Measurements from ENCODE around the gene CHAF1A.

Gene CHAF1A

GRCh38 chr19:4399812-4400134 is 2.7 kb upstream of the CHAF1A start:
- peak overlapping the region; percentile 91 for H3K27ac Mint-ChIP-seq
- peak overlapping the region; percentile 94 for H3K4me3 Mint-ChIP-seq
- no peaks in the 10 kb centered on the region for H3K27me3 Mint-ChIP-seq
- peaks cover 61% of the 10 kb centered on the region for H3K36me3 Mint-ChIP-seq (ENCODE audit: low read depth)
- no peak for DNase-seq
- H3K4me1 Mint-ChIP-seq (ENCODE audit: low read depth), result peaks cover 66% of the 10 kb centered on the region
- no peaks in the 10 kb centered on the region for H3K9me3 Mint-ChIP-seq

- Mint-ChIP-seq H3K9me3 (no peaks in the 10 kb centered on the region), H3K27ac (peak within 1 kb of the TSS; percentile 93), H3K4me1 (ENCODE audit: low read depth) (peaks cover 64% of the 10 kb centered on the region), H3K27me3 (no peaks in the 10 kb centered on the region), H3K4me3 (peak within 1 kb of the TSS; percentile 94), H3K36me3 (ENCODE audit: low read depth) (peaks cover 61% of the 10 kb centered on the region)
- peak; percentile 95 for DNase-seq
Observed at GRCh38 chr19:4400135-4400936, 2.1 kb upstream of the CHAF1A start, which contains the start of gene SH3GL1. SH3GL1 (minus strand) TSS chr19:4400547; CDS start chr19:4400368, 179 bp downstream.

- peaks cover 57% of the 10 kb centered on the region for H3K4me1 Mint-ChIP-seq (ENCODE audit: low read depth)
- H3K27ac Mint-ChIP-seq, result peak overlapping the region; percentile 93
- no peak for DNase-seq
- no peaks in the 10 kb centered on the region for H3K27me3 Mint-ChIP-seq
- peaks cover 62% of the 10 kb centered on the region for H3K36me3 Mint-ChIP-seq (ENCODE audit: low read depth)
- peak overlapping the region; percentile 94 for H3K4me3 Mint-ChIP-seq
- H3K9me3 Mint-ChIP-seq, result no peaks in the 10 kb centered on the region
Observed at GRCh38 chr19:4401769-4402170, 670 bp upstream of the CHAF1A start.

- Mint-ChIP-seq H3K27ac (peak overlapping the region; percentile 95), H3K9me3 (no peaks in the 10 kb centered on the region), H3K4me3 (peak overlapping the region; percentile 94), H3K4me1 (ENCODE audit: low read depth) (peaks cover 48% of the 10 kb centered on the region), H3K36me3 (ENCODE audit: low read depth) (peaks cover 69% of the 10 kb centered on the region), H3K27me3 (no peaks in the 10 kb centered on the region)
- DNase-seq, result no peak
Observed at GRCh38 chr19:4403005-4403761, 743 bp downstream of the CHAF1A start.

- Mint-ChIP-seq H3K9me3 (no peaks in the 10 kb centered on the region), H3K4me1 (ENCODE audit: low read depth) (peaks cover 33% of the 10 kb centered on the region), H3K36me3 (ENCODE audit: low read depth) (peaks cover 77% of the 10 kb centered on the region), H3K4me3 (no peak overlapping the region), H3K27me3 (no peaks in the 10 kb centered on the region), H3K27ac (no peak overlapping the region)
- no peak for DNase-seq
Observed at GRCh38 chr19:4405977-4406376, 3.5 kb downstream of the CHAF1A start.

GRCh38 chr19:4406626-4407025 is 4.2 kb downstream of the CHAF1A start:
- H3K4me3 Mint-ChIP-seq, result no peak overlapping the region
- H3K36me3 Mint-ChIP-seq (ENCODE audit: low read depth), result peaks cover 84% of the 10 kb centered on the region
- no peaks in the 10 kb centered on the region for H3K27me3 Mint-ChIP-seq
- no peaks in the 10 kb centered on the region for H3K9me3 Mint-ChIP-seq
- no peak overlapping the region for H3K27ac Mint-ChIP-seq
- H3K4me1 Mint-ChIP-seq (ENCODE audit: low read depth), result peaks cover 26% of the 10 kb centered on the region
- DNase-seq, result no peak

- DNase-seq, result no peak
- Mint-ChIP-seq H3K27ac (no peak overlapping the region), H3K4me3 (no peak overlapping the region), H3K36me3 (ENCODE audit: low read depth) (peaks cover 97% of the 10 kb centered on the region), H3K9me3 (no peaks in the 10 kb centered on the region), H3K4me1 (ENCODE audit: low read depth) (peaks cover 10% of the 10 kb centered on the region), H3K27me3 (no peaks in the 10 kb centered on the region)
Observed at GRCh38 chr19:4409123-4409933, 6.9 kb downstream of the CHAF1A start.

- Mint-ChIP-seq H3K4me1 (ENCODE audit: low read depth) (peaks cover 2% of the 10 kb centered on the region), H3K4me3 (no peak overlapping the region), H3K27me3 (no peaks in the 10 kb centered on the region), H3K36me3 (ENCODE audit: low read depth) (peaks cover 97% of the 10 kb centered on the region), H3K9me3 (no peaks in the 10 kb centered on the region), H3K27ac (no peak overlapping the region)
- DNase-seq, result no peak
Observed at GRCh38 chr19:4413588-4413987, 11.1 kb downstream of the CHAF1A start.

GRCh38 chr19:4414144-4414799 is 11.8 kb downstream of the CHAF1A start:
- Mint-ChIP-seq H3K36me3 (ENCODE audit: low read depth) (peaks cover 96% of the 10 kb centered on the region), H3K4me3 (no peak overlapping the region), H3K9me3 (no peaks in the 10 kb centered on the region), H3K27me3 (no peaks in the 10 kb centered on the region), H3K4me1 (ENCODE audit: low read depth) (peaks cover 2% of the 10 kb centered on the region), H3K27ac (no peak overlapping the region)
- DNase-seq, result no peak

- no peaks in the 10 kb centered on the region for H3K27me3 Mint-ChIP-seq
- H3K36me3 Mint-ChIP-seq (ENCODE audit: low read depth), result peaks cover 95% of the 10 kb centered on the region
- no peaks in the 10 kb centered on the region for H3K9me3 Mint-ChIP-seq
- no peak overlapping the region for H3K27ac Mint-ChIP-seq
- DNase-seq, result no peak
- no peak overlapping the region for H3K4me3 Mint-ChIP-seq
- peaks cover 2% of the 10 kb centered on the region for H3K4me1 Mint-ChIP-seq (ENCODE audit: low read depth)
Observed at GRCh38 chr19:4414800-4415321, 12.4 kb downstream of the CHAF1A start.

- H3K27me3 Mint-ChIP-seq, result no peaks in the 10 kb centered on the region
- H3K9me3 Mint-ChIP-seq, result no peaks in the 10 kb centered on the region
- peaks cover 95% of the 10 kb centered on the region for H3K36me3 Mint-ChIP-seq (ENCODE audit: low read depth)
- H3K4me3 Mint-ChIP-seq, result no peak overlapping the region
- DNase-seq, result no peak
- no peak overlapping the region for H3K27ac Mint-ChIP-seq
- peaks cover 2% of the 10 kb centered on the region for H3K4me1 Mint-ChIP-seq (ENCODE audit: low read depth)
Observed at GRCh38 chr19:4415352-4415751, 12.9 kb downstream of the CHAF1A start.

- no peak overlapping the region for H3K27ac Mint-ChIP-seq
- no peaks in the 10 kb centered on the region for H3K9me3 Mint-ChIP-seq
- no peak for DNase-seq
- H3K4me3 Mint-ChIP-seq, result no peak overlapping the region
- H3K36me3 Mint-ChIP-seq (ENCODE audit: low read depth), result peaks cover 93% of the 10 kb centered on the region
- H3K27me3 Mint-ChIP-seq, result no peaks in the 10 kb centered on the region
- H3K4me1 Mint-ChIP-seq (ENCODE audit: low read depth), result peaks cover 2% of the 10 kb centered on the region
Observed at GRCh38 chr19:4416268-4416667, 13.8 kb downstream of the CHAF1A start.

GRCh38 chr19:4423416-4424126 is 21.1 kb downstream of the CHAF1A start:
- Mint-ChIP-seq H3K27ac (peak overlapping the region; percentile 40), H3K4me1 (ENCODE audit: low read depth) (no peaks in the 10 kb centered on the region), H3K9me3 (no peaks in the 10 kb centered on the region), H3K36me3 (ENCODE audit: low read depth) (peaks cover 84% of the 10 kb centered on the region), H3K4me3 (no peak overlapping the region), H3K27me3 (no peaks in the 10 kb centered on the region)
- no peak for DNase-seq

All from activated T-cell treated with anti-CD3 and anti-CD28 coated beads, Interleukin-2, amount 50 U/mL, for 24 hours (primary cell).